Right forelimb (tissue), 1 donor: ENCODE results near the gene TRH.
"Not testable (repeated sequence)": the region's sequence is repeated elsewhere in the genome, so short reads cannot be mapped to it uniquely, and the experiment has no call there.

ENCODE experiments used
- DNase-seq: peaks from one replicate; pipeline ENCODE4 v3.0.0-alpha.2; 2018

The TRH gene

DNA sequence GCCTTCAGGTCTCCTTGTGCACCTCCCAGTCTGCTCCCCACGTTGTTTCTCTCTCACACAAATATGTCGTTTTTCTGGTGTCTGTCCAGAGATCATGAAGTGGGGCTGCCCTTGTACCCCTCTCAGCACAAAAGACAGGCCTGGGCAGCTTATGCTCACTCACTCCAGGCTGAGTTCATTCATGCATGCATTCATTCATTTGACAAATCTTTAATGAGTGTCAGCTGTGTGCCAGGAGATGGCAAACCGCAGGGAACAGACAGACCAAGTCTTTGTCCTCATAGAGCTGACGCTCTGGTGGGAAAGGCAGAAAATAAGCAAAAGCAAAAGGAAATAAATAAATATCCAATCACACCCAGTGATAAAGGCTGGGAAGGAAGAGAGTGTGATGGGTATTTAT, 7.6 kb upstream of the TRH start:
- no peak for DNase-seq

DNA sequence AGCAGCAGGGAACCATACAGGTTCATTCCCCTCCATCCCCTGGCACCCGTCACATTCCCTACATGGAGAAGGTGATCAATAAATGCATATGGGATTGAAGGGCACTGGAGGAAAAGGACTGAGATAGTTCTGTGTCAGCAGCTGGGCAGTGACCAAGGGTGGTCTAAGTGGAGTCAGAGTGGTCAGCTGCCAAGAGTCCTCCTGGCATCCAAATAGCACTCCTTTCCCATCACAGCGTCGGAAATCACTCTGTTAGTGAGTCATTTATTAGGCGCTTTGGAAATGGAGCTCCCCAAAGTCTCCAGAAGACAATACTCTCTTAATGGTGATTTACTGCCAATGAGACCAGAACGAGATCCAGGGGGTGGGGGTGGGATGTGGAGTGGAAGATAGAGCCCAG, 6.8 kb upstream of the TRH start:
- DNase-seq, result no peak

DNA sequence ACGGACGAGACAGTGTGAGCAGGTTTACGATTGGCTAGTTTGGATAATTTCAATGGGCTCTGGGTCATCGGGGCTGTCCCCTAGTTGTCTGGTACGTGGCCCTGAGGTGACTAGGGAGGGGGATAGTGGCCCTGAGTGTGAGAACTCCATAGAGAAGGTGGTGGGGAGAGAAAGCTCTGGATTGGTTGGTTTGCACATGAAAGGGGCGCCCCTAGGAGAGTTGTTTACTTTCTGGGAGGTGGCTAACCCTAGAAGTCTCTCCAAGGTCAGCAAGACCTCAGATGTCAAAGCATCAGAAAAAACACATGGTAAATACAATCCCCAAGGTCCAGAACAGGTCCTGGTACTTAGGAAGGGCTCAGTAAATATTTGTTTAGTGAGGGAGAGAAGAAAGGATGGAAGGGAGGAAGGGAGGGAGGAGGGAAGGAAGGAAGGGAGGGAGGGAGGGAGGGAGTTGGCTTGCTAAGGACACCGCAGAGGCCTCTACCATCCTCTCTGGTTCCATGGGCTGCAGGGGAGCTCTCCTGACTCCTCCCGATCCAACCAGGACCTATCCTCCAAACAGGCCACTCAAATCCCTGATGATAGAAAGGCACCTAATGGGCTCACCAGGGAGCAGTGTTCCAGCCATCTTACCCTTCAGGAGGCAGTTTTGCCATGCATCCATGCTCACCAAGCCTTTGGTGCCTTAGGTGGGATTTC, 3.0 kb upstream of the TRH start:
- DNase-seq, result no peak

DNA sequence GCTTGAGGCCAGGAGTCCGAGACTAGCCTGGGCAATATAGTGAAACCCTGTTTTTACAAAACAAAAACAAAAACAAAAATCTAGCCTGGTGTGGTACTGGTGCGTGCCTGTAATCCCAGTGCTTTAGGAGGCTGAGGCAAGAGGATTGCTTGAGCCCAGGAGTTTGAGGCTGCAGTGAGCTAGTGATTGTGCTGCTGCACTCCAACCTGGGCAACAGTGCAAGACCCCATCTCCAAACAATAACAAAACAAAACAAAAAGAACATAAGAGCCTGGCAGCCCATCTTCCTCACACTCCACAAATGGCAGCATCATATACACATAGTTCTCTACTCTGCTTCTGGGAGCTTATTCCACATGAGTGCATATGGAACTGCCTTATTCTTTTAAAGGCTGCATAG, 2.2 kb upstream of the TRH start:
- no peak for DNase-seq

DNA sequence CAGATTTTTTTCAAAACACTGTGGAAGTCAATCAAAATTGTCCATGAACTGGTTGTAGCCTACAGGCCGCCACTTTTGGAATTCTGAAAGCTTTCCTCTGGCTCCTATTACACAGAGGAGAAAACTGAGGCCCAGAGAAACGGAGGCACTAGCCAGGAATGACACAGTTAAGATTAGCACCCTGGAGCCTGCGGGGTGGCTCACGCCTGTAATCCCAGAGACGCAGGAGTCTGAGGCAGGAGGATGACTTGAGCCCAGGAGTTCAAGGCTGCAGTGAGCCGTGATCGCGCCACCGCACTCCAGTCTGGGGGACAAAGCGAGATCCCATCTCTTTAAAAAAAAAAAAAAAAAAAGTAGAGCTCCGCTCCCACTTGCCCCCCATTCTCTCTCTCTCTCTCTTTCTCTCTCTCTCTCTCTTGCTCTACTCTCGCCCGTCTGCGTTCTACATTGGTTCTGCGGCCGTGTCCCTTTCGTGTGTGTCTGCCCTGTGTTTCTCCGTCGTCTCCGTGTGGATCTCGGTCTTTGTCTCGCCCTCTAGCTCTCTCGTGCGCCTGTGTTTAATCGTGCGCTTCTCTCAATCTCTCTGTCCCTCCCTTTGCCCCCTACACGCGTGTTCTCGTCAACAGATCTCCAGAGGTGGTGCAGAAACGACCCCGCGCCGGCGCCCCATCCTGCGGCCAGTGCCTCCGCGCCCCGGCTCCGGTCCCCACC, 512 bp upstream of the TRH start:
- no peak for DNase-seq

DNA sequence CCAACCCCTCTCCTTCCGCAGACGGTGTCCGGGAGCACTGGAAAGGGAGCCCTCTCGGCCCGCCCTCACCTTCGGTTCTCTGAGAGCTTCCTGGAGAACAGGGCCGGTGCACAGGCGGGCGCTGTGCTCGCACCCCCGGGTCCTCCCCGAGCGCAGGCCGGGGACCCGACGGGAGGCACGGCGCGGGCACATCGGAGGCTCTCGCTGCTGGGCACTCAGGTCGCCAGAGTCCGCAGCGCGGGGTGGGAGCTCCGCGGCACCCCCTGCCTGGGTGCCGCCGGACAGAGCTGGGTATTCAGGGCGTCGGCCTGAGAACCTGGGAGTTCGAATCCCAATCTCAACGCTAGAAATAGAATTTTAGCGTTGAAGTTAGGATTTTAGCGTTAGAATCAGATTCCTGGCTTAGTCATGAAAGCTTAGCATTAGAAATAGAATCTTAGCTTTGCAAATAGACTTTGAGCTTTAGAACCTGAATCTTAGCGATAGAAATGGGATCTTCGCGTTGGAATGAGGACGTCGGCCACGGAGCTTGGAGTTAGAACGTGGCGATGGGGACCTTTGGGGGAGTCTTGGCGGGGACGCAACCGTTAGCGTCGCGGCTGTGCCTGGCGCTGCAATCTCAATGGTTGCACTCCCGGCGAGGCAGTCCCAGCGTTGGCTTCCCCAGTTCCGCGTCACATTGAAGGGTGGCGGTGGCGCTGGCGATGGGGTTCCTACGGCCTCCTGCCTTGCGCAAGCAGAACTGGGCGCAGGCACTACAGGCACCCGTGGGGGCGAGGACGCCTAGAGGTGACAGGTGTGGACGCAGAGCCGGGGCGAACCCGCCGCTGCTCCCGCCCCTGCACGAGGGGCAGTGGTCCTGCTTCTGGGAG, 549 bp downstream of the TRH start:
- no peak for DNase-seq

DNA sequence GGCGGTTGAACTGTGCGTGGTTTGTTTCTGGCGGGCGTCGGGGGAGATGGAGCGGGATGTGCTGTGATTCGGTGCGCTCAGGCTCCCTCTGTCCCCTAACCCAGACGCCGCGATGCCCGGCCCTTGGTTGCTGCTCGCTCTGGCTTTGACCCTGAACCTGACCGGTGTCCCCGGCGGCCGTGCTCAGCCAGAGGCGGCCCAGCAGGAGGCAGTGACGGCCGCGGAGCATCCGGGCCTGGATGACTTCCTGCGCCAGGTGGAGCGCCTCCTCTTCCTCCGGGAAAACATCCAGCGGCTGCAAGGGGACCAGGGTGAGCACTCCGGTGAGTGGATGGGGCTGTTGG, 1.2 kb downstream of the TRH start:
- DNase-seq, result no peak

DNA sequence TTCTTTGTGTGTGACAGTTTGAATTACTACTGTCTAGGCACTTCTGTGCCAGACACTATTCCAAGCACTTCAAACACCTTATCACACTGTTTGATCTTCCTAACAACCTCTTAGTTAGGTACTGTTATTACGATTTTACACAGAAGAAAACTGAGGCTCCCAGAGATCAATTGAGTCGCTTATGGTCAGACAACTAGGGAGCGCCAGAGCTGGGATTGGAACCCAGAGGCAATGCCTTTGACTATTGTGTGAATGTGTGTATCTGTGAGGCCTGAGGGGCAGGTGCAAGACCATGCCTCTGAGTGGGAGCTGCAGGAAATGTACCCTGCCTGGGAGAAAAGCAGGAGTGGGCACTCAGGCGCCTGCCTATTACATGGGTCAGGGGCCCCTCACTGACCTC, 1.8 kb downstream of the TRH start:
- no peak for DNase-seq

DNA sequence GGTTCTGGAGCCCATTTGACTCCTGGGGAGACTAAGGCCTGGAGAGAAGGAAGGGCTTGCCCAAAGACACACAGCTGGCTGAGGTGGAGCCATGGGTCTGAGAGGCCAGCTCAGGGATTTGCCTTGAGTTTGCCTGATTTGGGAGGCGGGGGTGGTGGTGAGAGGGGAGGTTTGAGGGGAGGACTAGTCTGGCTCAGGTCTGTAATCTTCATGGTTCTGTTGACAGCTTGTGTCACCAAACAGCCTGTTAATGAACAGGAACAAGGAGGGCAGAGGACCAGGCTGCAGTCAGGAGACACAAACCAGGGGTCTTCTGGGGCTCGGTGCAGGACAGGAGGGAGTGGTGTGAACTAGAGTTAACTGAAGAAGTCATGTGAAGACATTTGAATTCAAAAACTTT, 3.6 kb downstream of the TRH start:
- DNase-seq, result no peak

DNA sequence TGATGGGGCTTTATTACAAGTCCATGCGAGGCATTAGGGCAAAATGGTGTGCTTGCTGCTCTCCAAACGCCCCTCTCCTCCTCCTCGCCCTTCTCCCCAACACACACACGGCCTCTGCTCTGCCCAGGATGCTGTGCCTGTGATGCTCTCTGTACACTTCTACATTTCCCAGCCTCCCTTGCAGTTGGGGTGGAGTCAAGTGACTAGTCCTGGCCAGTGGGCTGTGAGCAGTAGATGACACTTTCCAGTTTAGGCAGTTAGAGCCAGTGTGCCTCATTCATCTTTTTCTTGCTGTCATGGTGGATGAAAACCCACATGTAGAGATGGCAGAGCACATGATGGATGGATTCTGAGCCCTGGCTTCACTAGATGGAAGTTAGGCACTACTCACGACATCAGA, 5.4 kb downstream of the TRH start:
- no peak for DNase-seq

DNA sequence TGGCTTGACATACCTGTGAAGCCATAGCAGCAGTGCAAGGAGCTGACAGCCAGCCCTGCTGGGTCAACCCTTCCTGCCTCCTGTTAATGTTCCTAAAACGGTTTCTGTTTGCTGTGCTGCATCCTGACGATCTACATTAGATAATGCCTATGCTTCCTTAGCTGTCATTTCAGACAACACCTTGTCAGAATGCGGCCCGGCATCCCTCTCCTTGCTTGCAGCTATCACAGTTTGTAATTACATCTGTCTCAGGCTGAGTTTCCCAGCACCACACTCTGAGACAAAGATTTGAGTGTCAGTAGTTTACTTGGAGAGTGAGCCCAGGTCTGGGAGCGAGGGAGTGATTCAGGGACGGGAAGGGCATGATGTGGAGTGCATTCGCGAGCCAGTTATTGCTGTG, 9.0 kb downstream of the TRH start:
- DNase-seq, result no peak

DNA sequence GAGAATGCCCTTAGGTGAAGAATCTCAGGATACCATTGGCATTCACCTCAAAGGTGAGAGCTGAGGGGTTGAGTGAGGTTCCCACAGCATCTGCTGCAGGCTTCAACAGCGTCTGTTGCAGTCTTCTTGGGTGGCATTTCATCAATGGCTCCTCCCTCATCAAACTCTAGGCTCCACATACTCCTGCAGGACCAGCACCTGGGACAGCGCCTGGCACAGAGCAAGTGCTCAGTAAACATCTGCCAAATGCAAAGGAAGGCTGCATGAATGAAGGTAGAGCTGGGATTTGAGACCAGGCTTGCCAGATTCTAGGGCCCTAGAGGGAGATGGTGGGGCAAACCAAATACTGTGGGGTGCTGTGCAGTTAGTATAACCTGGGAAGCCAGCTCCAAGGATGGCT, 9.6 kb downstream of the TRH start:
- no peak for DNase-seq

DNA sequence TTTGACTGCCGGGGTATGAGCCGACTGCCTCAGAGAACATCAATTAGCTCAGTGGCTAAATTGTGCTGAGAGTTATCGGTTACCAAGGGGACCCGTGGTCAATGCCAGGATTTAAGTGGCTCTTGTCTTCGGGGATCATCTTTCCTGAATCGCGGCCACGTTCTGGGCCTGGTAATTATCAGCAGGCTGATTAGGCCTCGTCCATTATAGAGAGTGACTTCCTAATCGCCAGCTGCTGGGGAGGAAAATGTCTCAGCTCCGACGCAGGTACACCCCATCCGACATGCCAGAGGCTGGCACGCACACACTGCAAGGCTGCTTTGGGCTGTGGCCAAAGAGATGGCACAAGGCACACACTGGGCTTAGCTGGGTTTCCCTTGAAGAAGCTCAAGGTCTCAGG, 10.6 kb downstream of the TRH start:
- DNase-seq, result no peak

DNA sequence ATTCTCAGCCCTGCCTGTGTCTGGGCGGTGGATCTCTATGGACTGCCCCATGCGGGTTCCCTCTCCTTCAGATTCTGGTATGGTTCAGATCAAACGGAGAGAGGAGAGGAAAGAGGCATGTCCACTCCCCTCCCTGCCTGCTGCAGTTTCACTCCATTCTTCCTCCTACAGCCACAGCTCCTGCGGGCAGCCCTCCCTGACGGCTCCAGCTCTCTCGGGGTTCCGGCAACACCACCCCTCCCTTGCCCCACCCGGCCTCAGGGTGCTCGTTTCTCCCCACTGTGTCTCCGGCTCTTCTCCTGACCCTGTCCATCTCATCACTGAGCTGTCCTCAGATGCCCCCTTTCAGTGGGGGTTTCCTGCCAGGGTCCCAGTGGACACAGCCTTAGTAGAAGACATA, 13.9 kb downstream of the TRH start:
- DNase-seq, result no peak

DNA sequence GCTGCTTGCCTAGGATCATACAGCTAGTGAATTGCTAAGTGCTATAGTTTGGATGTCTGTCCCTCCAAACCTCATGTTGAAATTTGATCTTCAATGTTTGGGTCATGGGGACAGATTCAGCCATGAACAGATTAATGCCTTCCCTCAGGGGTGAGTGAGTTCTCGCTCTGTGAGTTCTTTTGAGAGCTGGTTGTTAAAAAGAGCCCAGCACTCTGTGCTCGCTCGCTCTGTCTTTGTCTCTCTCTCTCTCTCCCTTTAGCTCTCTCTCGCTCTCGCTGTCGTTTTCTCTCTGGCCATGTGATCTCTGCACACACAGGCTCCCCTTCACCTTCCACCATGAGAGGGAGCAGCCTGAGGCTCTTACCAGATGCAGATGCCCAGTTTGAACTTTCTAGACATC, 14.9 kb downstream of the TRH start:
- DNase-seq, result no peak

DNA sequence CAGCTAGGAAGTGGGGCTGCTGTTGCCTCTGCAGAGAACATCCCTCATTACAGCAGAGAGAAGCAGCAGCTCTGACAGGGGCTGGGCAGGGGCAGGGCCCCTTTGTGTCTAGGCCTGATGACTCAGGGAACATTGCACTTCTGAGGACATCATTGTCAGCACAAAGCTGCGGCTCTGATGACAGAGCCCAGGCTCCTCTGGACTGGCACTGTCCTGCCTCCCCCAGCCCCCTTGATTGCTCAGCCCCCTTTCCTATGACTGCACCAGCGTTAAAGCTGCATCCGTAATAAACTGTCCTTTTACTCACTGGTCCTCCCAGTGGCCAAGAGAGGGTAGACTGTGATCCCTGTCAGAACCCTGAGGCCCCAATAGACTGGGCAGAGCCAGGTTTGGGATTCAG, 18.3 kb downstream of the TRH start:
- no peak for DNase-seq

DNA sequence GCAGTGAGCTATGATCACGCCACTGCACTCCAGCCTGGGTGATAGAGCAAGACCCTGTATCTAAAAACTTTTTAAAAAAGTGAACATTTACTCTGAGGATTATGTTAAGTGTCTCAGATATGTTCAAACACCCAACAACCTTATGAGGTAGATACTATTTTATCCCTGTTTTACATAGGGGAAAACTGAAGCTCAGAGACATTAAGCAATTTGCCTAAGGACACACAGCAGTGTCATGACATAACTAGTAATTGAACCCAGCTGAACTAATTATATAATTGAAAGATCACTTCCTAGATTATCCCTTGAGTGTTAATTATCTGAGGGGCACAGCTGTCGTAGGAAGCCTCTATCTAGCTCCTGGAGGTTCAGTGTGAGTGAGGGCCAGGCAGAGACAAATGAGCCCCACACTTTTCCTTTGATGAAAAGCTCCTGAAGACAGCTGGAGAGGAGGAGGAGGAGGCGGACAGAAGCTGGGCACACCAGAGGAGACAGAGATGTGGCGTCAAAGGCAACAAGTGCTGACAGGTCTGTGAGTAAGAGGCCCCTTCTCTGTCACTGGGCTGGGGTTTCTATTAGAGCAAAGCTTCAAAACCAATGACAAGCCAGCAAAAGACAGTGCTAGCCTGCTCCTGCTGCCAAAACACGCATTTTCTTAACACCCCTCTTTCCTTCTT, 20.5 kb downstream of the TRH start:
- no peak for DNase-seq

DNA sequence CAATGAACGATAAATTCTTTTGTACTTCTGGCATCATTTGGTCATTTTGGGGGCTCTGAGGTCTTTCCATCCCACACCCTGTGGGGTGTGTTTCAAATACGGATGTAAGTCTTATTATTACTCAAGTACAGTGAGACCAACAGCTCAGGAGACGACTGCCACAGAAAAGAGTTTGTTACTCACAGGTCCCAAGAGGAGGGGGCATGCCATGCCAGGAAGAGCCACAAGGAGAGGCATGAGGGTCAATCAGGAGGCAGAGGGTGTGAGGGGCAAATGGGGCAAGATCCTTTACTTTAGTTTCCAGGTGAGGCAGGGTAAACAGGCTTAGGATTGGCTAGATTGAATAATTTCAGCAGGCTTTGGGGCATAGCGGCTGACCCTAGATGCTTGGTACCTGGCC, 21.6 kb downstream of the TRH start:
- DNase-seq, result no peak

DNA sequence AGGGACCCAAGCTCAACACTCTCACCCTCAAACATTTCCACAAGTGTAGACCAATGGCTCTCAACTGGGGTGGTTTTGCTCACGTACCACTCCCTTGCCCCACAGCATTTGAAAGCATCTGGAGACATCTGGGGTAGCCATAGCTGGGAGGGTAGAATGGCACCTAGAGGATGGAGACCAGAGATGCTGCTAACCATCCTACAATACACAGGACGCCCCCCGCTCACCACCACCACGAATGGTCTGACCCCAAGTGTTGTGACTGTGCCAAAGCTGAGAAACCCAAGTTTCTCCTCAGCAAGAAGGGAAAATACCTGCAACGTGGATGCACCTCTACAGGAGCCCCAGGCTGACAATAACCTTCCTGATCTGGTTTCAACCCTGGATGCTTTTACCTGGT, 24.7 kb downstream of the TRH start:
- not testable (repeated sequence) for DNase-seq

DNA sequence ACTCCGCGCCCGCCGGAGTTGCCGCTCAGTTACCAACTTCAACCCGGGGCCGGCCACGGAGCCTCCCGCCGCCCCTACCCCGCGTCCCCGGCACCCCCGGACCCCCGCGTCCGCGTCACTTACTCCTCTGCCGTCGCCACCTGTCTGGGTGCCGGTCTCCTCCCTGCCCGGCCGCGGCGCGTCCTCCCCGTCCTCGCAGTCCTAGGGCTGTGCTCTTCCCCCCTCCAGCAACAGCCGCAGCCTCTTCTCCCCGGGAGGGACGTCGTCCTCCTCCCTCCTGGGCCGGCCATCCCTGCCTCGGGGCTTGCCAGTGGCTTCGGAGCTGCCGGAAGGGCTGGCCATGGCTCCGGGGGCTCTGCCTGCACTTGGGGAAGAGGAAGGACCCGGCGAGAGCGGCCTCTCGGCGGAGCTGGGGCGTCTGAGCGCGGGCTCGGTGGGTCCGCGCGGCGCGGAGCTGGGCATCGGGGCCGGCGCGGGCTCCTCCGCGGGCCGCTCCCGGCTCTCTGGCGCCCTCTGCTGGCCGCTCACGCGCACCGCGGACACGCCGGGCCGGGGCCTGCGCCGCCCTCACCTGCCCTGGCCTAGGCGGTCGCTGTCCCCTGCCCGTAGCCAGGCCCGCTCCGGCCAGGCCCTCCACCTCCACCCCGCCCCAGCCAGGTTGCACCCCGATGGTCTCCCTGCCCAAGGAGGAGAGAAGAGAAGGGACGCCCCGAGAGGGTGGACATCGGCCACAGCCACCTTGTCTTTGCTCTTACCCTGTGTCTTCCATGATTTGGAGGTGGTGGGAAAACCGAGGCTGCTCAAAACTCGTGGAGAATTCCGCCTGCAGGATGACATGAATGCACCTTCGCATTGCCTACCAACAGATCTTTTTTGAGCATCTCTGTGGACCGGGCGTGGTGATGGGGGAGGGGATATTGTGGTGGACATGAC, 28.4 kb downstream of the TRH start:
- DNase-seq, result peak; percentile 78

DNA sequence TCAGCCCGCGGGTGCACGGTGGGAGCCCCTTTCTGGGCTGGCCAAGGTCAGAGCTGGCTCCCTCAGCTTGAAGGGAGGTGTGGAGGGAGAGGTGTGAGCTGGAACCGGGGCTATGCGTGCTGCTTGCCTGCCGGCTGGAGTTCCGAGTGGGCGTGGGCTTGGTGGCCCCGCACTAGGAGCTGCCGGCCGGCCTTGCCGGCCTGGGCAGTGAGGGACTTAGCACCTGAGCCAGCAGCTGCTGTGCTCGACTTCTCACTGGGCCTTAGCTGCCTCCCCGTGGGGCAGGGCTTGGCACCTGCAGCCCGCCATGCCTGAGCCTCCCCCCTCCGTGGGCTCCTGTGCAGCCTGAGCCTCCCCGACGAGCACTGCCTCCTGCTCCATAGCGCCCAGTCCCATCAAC, 36.0 kb downstream of the TRH start:
- DNase-seq, result no peak

DNA sequence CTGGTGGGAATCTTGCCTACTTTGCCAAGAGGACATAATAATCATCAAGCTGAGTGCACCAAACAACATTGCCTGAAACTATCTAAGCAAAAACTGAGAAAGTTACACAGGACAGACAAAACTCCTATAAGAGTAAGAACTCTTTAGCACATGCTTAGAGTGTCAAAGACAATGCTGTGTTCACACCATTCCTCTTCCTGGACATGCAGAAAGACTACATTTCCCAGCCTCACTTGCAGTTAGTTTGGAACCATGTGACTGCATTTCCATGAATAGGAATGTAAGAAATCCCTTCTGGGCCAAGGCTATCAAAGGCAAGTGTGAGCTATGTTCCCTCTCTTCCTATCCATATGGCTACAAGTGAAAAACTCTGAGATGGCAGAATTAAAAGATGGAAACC, 37.6 kb downstream of the TRH start:
- DNase-seq, result not testable (repeated sequence)
